OCI-LY1 (cell line): Measurements from ENCODE around the gene LINC01488.

Experiments used
- CTCF ChIP-seq: fragments of 200-600 bp; sonication (generic), shearing (Covaris generic); IDR thresholded peaks from 2 replicates; pipeline ENCODE4 v1.5.1; 2017; ENCODE audit warnings: mild to moderate bottlenecking, antibody characterized with exemption, low read length, moderate library complexity, mixed read lengths
- EZH2 ChIP-seq: fragments of 200-600 bp; sonication (generic), shearing (Covaris generic); IDR thresholded peaks from 2 replicates; pipeline ENCODE4 v1.8.0; 2017; ENCODE audit warnings: borderline replicate concordance, mixed run types, mild to moderate bottlenecking, antibody characterized with exemption, low read length, moderate library complexity, mixed read lengths

DNA sequence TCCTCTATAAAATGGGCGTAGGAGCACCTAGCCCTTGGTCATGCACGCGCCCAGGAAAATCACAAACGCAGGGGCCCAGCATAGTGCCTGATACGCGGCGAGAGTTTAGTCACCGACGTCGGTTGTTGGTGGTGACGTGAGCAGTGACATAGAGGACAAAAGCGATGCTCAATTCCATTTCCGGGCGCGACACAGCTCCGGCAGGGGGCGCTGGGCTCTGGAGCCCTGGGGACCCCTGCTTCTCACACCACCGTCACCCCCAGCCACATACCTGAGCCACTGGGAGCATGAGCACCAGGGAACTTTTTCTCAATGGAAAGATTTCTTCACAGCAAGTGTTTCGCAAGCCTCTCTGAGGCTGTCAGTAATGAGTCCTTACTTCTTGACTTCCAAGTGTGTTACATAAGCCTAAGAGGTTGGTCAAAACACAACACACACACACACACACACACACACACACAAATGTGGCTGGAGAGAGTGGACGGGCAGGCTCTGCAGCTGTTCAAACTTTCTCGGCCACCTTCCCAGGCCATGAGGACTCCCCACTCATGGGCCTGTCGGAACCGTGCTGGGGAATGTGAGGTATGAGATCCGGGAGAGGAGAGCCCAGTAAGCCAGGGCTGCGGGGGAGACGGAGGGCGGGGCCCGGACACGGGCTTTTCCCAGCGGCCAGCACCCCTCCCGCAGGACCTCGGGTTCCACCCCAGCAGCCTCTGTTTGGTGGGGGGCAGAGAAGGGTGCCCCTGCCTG is 36.9 kb upstream of the LINC01488 start:
- TF ChIP-seq CTCF (no peak), EZH2 (no peak)
